ENCODE results near the gene RNASEH1. TPM values are rescaled to one million over a fixed set of nuclear protein-coding genes. Genes with fewer than 3 reads are reported as not detected.
"Not testable (repeated sequence)": the region's sequence is repeated elsewhere in the genome, so short reads cannot be mapped to it uniquely, and the experiment has no call there.

The RNASEH1 gene
- total and polyA plus RNA-seq, 2 of the 8 experiments (the other 6 are each of a cell fraction or from before 2014, with no cell fraction given) = 11.7 to 42.7 TPM

- TF ChIP-seq SP2 (IDR thresholded peaks at IDR 0.05; ENCODE audit: low read length) = no peak
- TF ChIP-seq SIX5 (IDR thresholded peaks at IDR 0.05; ENCODE audit: low read depth, low read length) = no peak
These were observed 20.9 kb upstream of the RNASEH1 start (continued) for GRCh38 chr2:3578987-3579386.

GRCh38 chr2:3576263-3576630 is 18.1 kb upstream of the RNASEH1 start:
- Histone ChIP-seq H2AK5ac (ENCODE audit: low read depth, low read length) (0 out of 2 replicates have a peak overlapping the region, but pooled peaks have one; percentile 20), H3K36me3 (ENCODE audit: control insufficient read depth in 2 of 4, insufficient read depth in 4 of 4, low read length in 3 of 4) (peaks cover 30 to 54% (median 47%) of the 10 kb centered on the region in 4 experiments), H3K27ac (ENCODE audit: low read depth, low read length) (peak overlapping the region; percentile 74), H3K4me2 (ENCODE audit: insufficient read depth in 1 of 2, low read depth in 2 of 2, low read length in 2 of 2) (peak overlapping the region; percentile 71 to 94), H2BK5ac (ENCODE audit: low read depth, low read length) (0 out of 2 replicates have a peak overlapping the region, but pooled peaks have one; percentile 88), H4K91ac (replicated peaks; ENCODE audit: insufficient read length, low read length) (peak overlapping the region; percentile 85), H4K20me1 (replicated peaks in 1 of 2; ENCODE audit: control insufficient read depth in 1 of 2, insufficient read depth in 2 of 2, low read length in 2 of 2) (peaks cover 28 to 32% of the 10 kb centered on the region in 2 experiments), H3K79me2 (ENCODE audit: control insufficient read depth in 1 of 2, insufficient read depth in 2 of 2, low read length in 2 of 2) (peaks cover 7 to 59% of the 10 kb centered on the region in 2 experiments), H3K9ac (replicated peaks in 1 of 4; ENCODE audit: extremely low read depth in 1 of 4, low read depth in 3 of 4, low read length in 3 of 4) (peak overlapping the region; percentile 77 to 98 (median 95)), H3K4me3 (ENCODE audit: extremely low read depth in 1 of 4, insufficient read depth in 2 of 4, low read depth in 3 of 4, low read length in 4 of 4) (peak overlapping the region; percentile 88 to 100 (median 94))
- not testable (repeated sequence) for H4K5ac ChIP-seq (ENCODE audit: insufficient read length, low read depth, low read length); H3K23me2 ChIP-seq (ENCODE audit: low read depth, low read length); H2AFZ ChIP-seq (ENCODE audit: low read length); H3K23ac ChIP-seq (ENCODE audit: insufficient read length); H3K18ac ChIP-seq (ENCODE audit: extremely low read depth, low read length); H3K56ac ChIP-seq (replicated peaks; ENCODE audit: insufficient read length, low read depth, low read length); H3K27me3 ChIP-seq (replicated peaks in 1 of 4; ENCODE audit: control insufficient read depth in 3 of 4, extremely low read depth in 1 of 4, insufficient read depth in 3 of 4, low read length in 3 of 4); H2BK120ac ChIP-seq (replicated peaks; ENCODE audit: low read depth, low read length); H3K4ac ChIP-seq (replicated peaks; ENCODE audit: insufficient read length, low read depth, low read length); DNase-seq (ENCODE audit: low read depth in 1 of 2, low spot score in 2 of 2); H3K14ac ChIP-seq (ENCODE audit: insufficient read length); H2BK15ac ChIP-seq (ENCODE audit: low read length); H3K9me3 ChIP-seq (ENCODE audit: insufficient read depth in 2 of 2, low read depth in 1 of 2, low read length in 1 of 2); H2BK20ac ChIP-seq (ENCODE audit: low read length); H4K8ac ChIP-seq (ENCODE audit: extremely low read depth, insufficient read depth, low read length); H3K4me1 ChIP-seq (replicated peaks in 1 of 4; ENCODE audit: control insufficient read depth in 3 of 4, insufficient read depth in 4 of 4, low read length in 3 of 4); H3K79me1 ChIP-seq (ENCODE audit: low read depth, low read length); H2BK12ac ChIP-seq (ENCODE audit: low read depth, low read length); FAIRE-seq
- ChIA-PET POLR2A (ENCODE audit: partially characterized antibody) (interaction anchor here (0.6 to 17.0 kb wide), 20 partner anchors 11 to 432 kb away, joined by 3 to 373 read pairs (median 4); partner anchors contain the start of genes COLEC11 and RNASEH1), CTCF (ENCODE audit: partially characterized antibody) (interaction anchor here (0.7 to 1.0 kb wide), 3 partner anchors 40 to 274 kb away, joined by 3 to 4 read pairs (median 3); no protein-coding TSS in a partner anchor)
- 81% methylated on average over 10 of the region's 10 CpGs; no CpG with 5 or more reads in 1 of the 2 experiments for WGBS, 2 experiments (ENCODE audit: extremely low coverage in 1 of 2, insufficient coverage in 1 of 2, insufficient read length in 1 of 2, insufficient replicate concordance in 2 of 2, low coverage in 1 of 2, low lambda C conversion rate in 2 of 2, missing lambda C conversion rate in 1 of 2)

All from H1 (cell line).